Liver (tissue), 9 donors: Measurements from ENCODE around the gene SEL1L2. TPM values are rescaled to one million over a fixed set of nuclear protein-coding genes. Genes with fewer than 3 reads are reported as not detected.

ENCODE experiments used
- DNase-seq: peaks from one replicate; pipeline ENCODE4 v3.0.0-alpha.2; 2017; ENCODE audit warnings: low spot score
- H3K27ac ChIP-seq, 2 donors: one replicate each; pipeline ENCODE4 v1.7.0; 2013; ENCODE audit warnings: inconsistent platforms in 2 of 2, low read length in 2 of 2, control low read depth in 1 of 2, low read depth in 1 of 2, mild to moderate bottlenecking in 1 of 2
- H3K27me3 ChIP-seq, 4 donors: one replicate each; pipeline versions ENCODE4 v1.6.1 to v1.7.0; 2013; ENCODE audit warnings: low read length in 3 of 4, inconsistent platforms in 1 of 4, mild to moderate bottlenecking in 1 of 4, moderate library complexity in 1 of 4; ENCODE audit not compliant: control insufficient read depth in 4 of 4, insufficient read depth in 4 of 4
- H3K36me3 ChIP-seq, 4 donors: one replicate each; pipeline versions ENCODE4 v1.6.1 to v1.7.0; 2013; ENCODE audit warnings: low read length in 3 of 4, mild to moderate bottlenecking in 3 of 4, low read depth in 1 of 4, moderate library complexity in 1 of 4; ENCODE audit not compliant: control insufficient read depth in 4 of 4, insufficient read depth in 3 of 4
- H3K4me1 ChIP-seq, 4 donors: one replicate each; pipeline versions ENCODE4 v1.6.1 to v1.7.0; 2013; ENCODE audit warnings: low read length in 3 of 4, mild to moderate bottlenecking in 3 of 4, moderate library complexity in 1 of 4; ENCODE audit not compliant: control insufficient read depth in 4 of 4, insufficient read depth in 4 of 4
- H3K4me3 ChIP-seq, 3 donors: one replicate each; pipeline versions ENCODE4 v1.6.1 to v1.7.0; 2013; ENCODE audit warnings: low read length in 3 of 3, control low read depth in 1 of 3, low read depth in 1 of 3, mild to moderate bottlenecking in 1 of 3
- H3K9ac ChIP-seq, 2 donors: one replicate each; pipeline ENCODE4 v1.7.0; 2013; ENCODE audit warnings: low read length in 2 of 2, mild to moderate bottlenecking in 2 of 2, moderate library complexity in 2 of 2, control low read depth in 1 of 2, low read depth in 1 of 2
- H3K9me3 ChIP-seq, 4 donors: one replicate each; pipeline versions ENCODE4 v1.6.1 to v1.7.0; 2013; ENCODE audit warnings: low read length in 3 of 4; ENCODE audit not compliant: control insufficient read depth in 4 of 4
- EGR1 ChIP-seq, 2 donors: IDR thresholded peaks; 2 replicates each; pipeline ENCODE4 v1.6.1; 2016 to 2018; ENCODE audit warnings: antibody characterized with exemption in 2 of 2, low read depth in 2 of 2
- FOXA2 ChIP-seq: IDR thresholded peaks from 2 replicates; pipeline ENCODE4 v1.6.1; 2016; ENCODE audit warnings: antibody characterized with exemption
- GABPA ChIP-seq, 2 donors: IDR thresholded peaks in 1 of 2; conservative IDR thresholded peaks in 1 of 2; 2 replicates each; pipeline ENCODE4 v1.6.1; 2016; ENCODE audit warnings: antibody characterized with exemption in 2 of 2, mild to moderate bottlenecking in 1 of 2, moderate library complexity in 1 of 2
- HNF4A ChIP-seq, 2 donors: conservative IDR thresholded peaks; 2 replicates each; pipeline ENCODE4 v1.6.1; 2016; ENCODE audit warnings: antibody characterized with exemption in 2 of 2, mild to moderate bottlenecking in 2 of 2
- HNF4G ChIP-seq: IDR thresholded peaks from 2 replicates; pipeline ENCODE4 v1.6.1; 2016; ENCODE audit warnings: antibody characterized with exemption
- JUND ChIP-seq, 2 donors: IDR thresholded peaks; 2 replicates each; pipeline ENCODE4 v1.6.1; 2016; ENCODE audit warnings: antibody characterized with exemption in 2 of 2
- NR2F2 ChIP-seq: IDR thresholded peaks from 2 replicates; pipeline ENCODE4 v1.6.1; 2016; ENCODE audit warnings: antibody characterized with exemption
- RAD21 ChIP-seq, 2 donors: IDR thresholded peaks; 2 replicates each; pipeline ENCODE4 v1.6.1; 2016; ENCODE audit warnings: antibody characterized with exemption in 2 of 2, mild to moderate bottlenecking in 2 of 2
- SP1 ChIP-seq: IDR thresholded peaks from 2 replicates; pipeline ENCODE4 v1.6.1; 2018; ENCODE audit warnings: antibody characterized with exemption, mild to moderate bottlenecking
- TAF1 ChIP-seq: conservative IDR thresholded peaks from 2 replicates; pipeline ENCODE4 v1.6.1; 2016; ENCODE audit warnings: antibody characterized with exemption, mild to moderate bottlenecking
- WGBS: extraction: QIAGEN DNeasy Blood & Tissue Kit; methylation state at CpG from one replicate; pipeline ENCODE4 v1.1.7; 2013; 5-methylcytosine and 5-hydroxymethylcytosine counted together
- polyA plus RNA-seq, 2 donors: library from polyadenylated mRNA; stranded (reverse) in 1 of 2; unstranded in 1 of 2; fragments of 200-250 nt in 1 of 2; fragments of >200 nt in 1 of 2; fragmentation: Nextera tagmentation in 1 of 2; extraction: Ambion mirVana in 1 of 2; gene quantifications; one replicate each; pipeline versions ENCODE4 v1.2.1 to v1.2.3, GENCODE V29; 2013 to 2015
- total RNA-seq, 2 donors: library from RNA; depleted of rRNA; stranded (reverse); fragments of >200 nt; gene quantifications; one replicate each; pipeline ENCODE4 v1.2.3, GENCODE V29; 2014
- TF ChIP-seq, protein P1 (sequence below): IDR thresholded peaks from 2 replicates; pipeline ENCODE4 v1.6.1; 2016; ENCODE audit warnings: antibody characterized with exemption
- TF ChIP-seq, protein P2 (sequence below): IDR thresholded peaks from 2 replicates; pipeline ENCODE4 v1.6.1; 2016; ENCODE audit warnings: antibody characterized with exemption, mild to moderate bottlenecking
- TF ChIP-seq, protein P3 (sequence below): IDR thresholded peaks from 2 replicates; pipeline ENCODE4 v1.6.1; 2016; ENCODE audit warnings: antibody characterized with exemption
- TF ChIP-seq, protein P4 (sequence below): fragments of 150-350 bp; IDR thresholded peaks from 2 replicates; pipeline ENCODE4 v1.5.1; 2017; ENCODE audit warnings: improper control_type of control experiment, low read depth, low read length; ENCODE audit not compliant: missing input control
- TF ChIP-seq, protein P5 (sequence below): IDR thresholded peaks from 2 replicates; pipeline ENCODE4 v1.6.1; 2016; ENCODE audit warnings: antibody characterized with exemption
- donor health status: healthy.
- donor health status: healthy.
- donor health status: healthy.
- donor health status: healthy.
- donor health status: healthy.

The SEL1L2 gene
- total and polyA plus RNA-seq, 4 donors: not detected

DNA sequence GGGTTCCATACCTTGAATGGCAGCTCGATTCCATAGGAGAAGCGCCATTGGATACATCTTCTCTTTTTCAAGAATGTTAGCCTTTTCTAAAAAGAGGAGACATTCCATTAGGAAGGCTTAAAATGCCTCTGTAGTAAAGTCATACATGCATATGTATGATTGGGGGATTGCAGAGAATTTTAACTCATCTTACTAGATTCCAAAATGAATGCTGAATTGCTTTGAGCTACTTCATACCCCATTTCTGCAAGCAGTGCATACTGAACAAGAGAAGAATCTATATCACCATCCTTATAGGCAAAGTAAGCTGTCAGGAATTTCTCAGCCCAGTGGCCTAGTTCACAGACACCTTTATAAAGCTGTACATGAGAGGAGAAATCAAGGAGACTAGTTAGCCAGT lies 125.3 kb downstream of the SEL1L2 start:
- Histone ChIP-seq H3K9ac (no peak overlapping the region), H3K4me3 (no peak overlapping the region), H3K9me3 (no peaks in the 10 kb centered on the region), H3K27ac (no peak overlapping the region), H3K36me3 (no peaks in the 10 kb centered on the region), H3K4me1 (peaks cover 0 to 10% (median 2%) of the 10 kb centered on the region in 4 donors), H3K27me3 (no peaks in the 10 kb centered on the region)
- DNase-seq: no peak
- TF ChIP-seq FOXA2 (no peak), TAF1 (no peak), NR2F2 (no peak), GABPA (IDR thresholded peaks at IDR 0.05 in 1 of 2, conservative IDR thresholded peaks at IDR 0.05 in 1 of 2) (no peak), EGR1 (IDR thresholded peaks at IDR 0.05; ENCODE audit: low read depth in 2 of 2) (no peak), HNF4A (conservative IDR thresholded peaks at IDR 0.05) (no peak), SP1 (no peak)
- TF ChIP-seq, protein P1, sequence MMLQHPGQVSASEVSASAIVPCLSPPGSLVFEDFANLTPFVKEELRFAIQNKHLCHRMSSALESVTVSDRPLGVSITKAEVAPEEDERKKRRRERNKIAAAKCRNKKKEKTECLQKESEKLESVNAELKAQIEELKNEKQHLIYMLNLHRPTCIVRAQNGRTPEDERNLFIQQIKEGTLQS: no peak
- TF ChIP-seq, protein P2, sequence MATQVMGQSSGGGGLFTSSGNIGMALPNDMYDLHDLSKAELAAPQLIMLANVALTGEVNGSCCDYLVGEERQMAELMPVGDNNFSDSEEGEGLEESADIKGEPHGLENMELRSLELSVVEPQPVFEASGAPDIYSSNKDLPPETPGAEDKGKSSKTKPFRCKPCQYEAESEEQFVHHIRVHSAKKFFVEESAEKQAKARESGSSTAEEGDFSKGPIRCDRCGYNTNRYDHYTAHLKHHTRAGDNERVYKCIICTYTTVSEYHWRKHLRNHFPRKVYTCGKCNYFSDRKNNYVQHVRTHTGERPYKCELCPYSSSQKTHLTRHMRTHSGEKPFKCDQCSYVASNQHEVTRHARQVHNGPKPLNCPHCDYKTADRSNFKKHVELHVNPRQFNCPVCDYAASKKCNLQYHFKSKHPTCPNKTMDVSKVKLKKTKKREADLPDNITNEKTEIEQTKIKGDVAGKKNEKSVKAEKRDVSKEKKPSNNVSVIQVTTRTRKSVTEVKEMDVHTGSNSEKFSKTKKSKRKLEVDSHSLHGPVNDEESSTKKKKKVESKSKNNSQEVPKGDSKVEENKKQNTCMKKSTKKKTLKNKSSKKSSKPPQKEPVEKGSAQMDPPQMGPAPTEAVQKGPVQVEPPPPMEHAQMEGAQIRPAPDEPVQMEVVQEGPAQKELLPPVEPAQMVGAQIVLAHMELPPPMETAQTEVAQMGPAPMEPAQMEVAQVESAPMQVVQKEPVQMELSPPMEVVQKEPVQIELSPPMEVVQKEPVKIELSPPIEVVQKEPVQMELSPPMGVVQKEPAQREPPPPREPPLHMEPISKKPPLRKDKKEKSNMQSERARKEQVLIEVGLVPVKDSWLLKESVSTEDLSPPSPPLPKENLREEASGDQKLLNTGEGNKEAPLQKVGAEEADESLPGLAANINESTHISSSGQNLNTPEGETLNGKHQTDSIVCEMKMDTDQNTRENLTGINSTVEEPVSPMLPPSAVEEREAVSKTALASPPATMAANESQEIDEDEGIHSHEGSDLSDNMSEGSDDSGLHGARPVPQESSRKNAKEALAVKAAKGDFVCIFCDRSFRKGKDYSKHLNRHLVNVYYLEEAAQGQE: no peak
- TF ChIP-seq, protein P3, sequence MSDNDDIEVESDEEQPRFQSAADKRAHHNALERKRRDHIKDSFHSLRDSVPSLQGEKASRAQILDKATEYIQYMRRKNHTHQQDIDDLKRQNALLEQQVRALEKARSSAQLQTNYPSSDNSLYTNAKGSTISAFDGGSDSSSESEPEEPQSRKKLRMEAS: no peak
- TF ChIP-seq, protein P4, sequence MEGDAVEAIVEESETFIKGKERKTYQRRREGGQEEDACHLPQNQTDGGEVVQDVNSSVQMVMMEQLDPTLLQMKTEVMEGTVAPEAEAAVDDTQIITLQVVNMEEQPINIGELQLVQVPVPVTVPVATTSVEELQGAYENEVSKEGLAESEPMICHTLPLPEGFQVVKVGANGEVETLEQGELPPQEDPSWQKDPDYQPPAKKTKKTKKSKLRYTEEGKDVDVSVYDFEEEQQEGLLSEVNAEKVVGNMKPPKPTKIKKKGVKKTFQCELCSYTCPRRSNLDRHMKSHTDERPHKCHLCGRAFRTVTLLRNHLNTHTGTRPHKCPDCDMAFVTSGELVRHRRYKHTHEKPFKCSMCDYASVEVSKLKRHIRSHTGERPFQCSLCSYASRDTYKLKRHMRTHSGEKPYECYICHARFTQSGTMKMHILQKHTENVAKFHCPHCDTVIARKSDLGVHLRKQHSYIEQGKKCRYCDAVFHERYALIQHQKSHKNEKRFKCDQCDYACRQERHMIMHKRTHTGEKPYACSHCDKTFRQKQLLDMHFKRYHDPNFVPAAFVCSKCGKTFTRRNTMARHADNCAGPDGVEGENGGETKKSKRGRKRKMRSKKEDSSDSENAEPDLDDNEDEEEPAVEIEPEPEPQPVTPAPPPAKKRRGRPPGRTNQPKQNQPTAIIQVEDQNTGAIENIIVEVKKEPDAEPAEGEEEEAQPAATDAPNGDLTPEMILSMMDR: no peak
- 89% methylated on average over 2 of the region's 2 CpGs for whole genome bisulfite sequencing

DNA sequence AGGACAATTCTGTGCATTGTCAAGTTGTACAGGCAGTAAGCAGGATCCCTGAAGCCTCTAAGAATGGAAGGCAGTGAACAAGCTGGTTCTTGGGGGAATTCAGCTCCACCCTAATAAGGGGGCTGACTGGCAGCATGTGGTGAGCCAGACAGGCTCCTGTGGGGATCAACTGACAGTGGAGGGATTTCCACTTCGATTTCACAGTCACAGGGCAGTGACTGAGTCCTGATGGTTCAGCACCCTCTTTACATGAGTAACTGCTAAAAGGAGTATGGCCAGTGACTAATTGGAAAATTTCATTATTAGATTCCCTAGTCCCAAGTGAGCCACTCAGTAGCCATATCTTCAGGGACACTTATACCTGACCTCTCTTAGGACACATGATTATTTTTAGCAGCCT lies 127.2 kb downstream of the SEL1L2 start:
- Histone ChIP-seq H3K27me3 (no peaks in the 10 kb centered on the region), H3K9ac (no peak overlapping the region), H3K4me3 (no peak overlapping the region), H3K36me3 (no peaks in the 10 kb centered on the region), H3K9me3 (no peaks in the 10 kb centered on the region), H3K27ac (no peak overlapping the region), H3K4me1 (peaks cover 0 to 10% (median 2%) of the 10 kb centered on the region in 4 donors)
- TF ChIP-seq JUND (IDR thresholded peaks at IDR 0.05) (no peak), HNF4G (no peak), RAD21 (IDR thresholded peaks at IDR 0.05) (no peak), EGR1 (IDR thresholded peaks at IDR 0.05; ENCODE audit: low read depth in 2 of 2) (no peak)
- TF ChIP-seq, protein P5, sequence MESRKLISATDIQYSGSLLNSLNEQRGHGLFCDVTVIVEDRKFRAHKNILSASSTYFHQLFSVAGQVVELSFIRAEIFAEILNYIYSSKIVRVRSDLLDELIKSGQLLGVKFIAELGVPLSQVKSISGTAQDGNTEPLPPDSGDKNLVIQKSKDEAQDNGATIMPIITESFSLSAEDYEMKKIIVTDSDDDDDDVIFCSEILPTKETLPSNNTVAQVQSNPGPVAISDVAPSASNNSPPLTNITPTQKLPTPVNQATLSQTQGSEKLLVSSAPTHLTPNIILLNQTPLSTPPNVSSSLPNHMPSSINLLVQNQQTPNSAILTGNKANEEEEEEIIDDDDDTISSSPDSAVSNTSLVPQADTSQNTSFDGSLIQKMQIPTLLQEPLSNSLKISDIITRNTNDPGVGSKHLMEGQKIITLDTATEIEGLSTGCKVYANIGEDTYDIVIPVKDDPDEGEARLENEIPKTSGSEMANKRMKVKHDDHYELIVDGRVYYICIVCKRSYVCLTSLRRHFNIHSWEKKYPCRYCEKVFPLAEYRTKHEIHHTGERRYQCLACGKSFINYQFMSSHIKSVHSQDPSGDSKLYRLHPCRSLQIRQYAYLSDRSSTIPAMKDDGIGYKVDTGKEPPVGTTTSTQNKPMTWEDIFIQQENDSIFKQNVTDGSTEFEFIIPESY: no peak
- DNase-seq: no peak
- WGBS: 64% methylated on average over 1 of the region's 1 CpG
